ENCODE measurements around the gene ZNF565. TPM values are rescaled to one million over a fixed set of nuclear protein-coding genes. Genes with fewer than 3 reads are reported as not detected.

Gene ZNF565
- total RNA-seq, 2 donors from 2014 or later = 1.6 to 2.7 TPM

GRCh38 chr19:36225219-36225892 lies 10.9 kb upstream of the ZNF565 start:
- Histone ChIP-seq H3K4me1 (ENCODE audit: control insufficient read depth, insufficient read depth, low read length) (no peaks in the 10 kb centered on the region), H3K36me3 (ENCODE audit: control insufficient read depth, insufficient read depth, low read length) (peaks cover 89% of the 10 kb centered on the region), H3K9me3 (ENCODE audit: control insufficient read depth, low read length) (no peaks in the 10 kb centered on the region), H3K27me3 (ENCODE audit: control insufficient read depth, insufficient read depth, low read length, poor library complexity, severe bottlenecking) (no peaks in the 10 kb centered on the region), H3K4me3 (ENCODE audit: low read length) (no peak overlapping the region), H3K9ac (ENCODE audit: extremely low read depth, low read length, poor library complexity, severe bottlenecking) (no peak overlapping the region), H3K27ac (ENCODE audit: low read depth, low read length) (no peak overlapping the region)
- no peaks in the 10 kb centered on the region for H3K9me3 Mint-ChIP-seq
- peaks cover 59% of the 10 kb centered on the region for H3K36me3 Mint-ChIP-seq (ENCODE audit: low read depth)
- H3K27ac Mint-ChIP-seq = peak overlapping the region; percentile 49
- H3K27me3 Mint-ChIP-seq (ENCODE audit: insufficient read depth) = no peaks in the 10 kb centered on the region
- 88 to 93% methylated on average over 3 to 5 of the region's 5 CpGs for WGBS, 2 experiments (ENCODE audit: insufficient coverage in 1 of 2, insufficient read length in 1 of 2)
- no peak for DNase-seq
- TF ChIP-seq, protein P1, sequence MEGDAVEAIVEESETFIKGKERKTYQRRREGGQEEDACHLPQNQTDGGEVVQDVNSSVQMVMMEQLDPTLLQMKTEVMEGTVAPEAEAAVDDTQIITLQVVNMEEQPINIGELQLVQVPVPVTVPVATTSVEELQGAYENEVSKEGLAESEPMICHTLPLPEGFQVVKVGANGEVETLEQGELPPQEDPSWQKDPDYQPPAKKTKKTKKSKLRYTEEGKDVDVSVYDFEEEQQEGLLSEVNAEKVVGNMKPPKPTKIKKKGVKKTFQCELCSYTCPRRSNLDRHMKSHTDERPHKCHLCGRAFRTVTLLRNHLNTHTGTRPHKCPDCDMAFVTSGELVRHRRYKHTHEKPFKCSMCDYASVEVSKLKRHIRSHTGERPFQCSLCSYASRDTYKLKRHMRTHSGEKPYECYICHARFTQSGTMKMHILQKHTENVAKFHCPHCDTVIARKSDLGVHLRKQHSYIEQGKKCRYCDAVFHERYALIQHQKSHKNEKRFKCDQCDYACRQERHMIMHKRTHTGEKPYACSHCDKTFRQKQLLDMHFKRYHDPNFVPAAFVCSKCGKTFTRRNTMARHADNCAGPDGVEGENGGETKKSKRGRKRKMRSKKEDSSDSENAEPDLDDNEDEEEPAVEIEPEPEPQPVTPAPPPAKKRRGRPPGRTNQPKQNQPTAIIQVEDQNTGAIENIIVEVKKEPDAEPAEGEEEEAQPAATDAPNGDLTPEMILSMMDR (conservative IDR thresholded peaks at IDR 0.05) = no peak
- no peak overlapping the region for H3K4me3 Mint-ChIP-seq
- H3K4me1 Mint-ChIP-seq = peaks cover 10% of the 10 kb centered on the region

GRCh38 chr19:36222503-36222902 lies 8.0 kb upstream of the ZNF565 start:
- Mint-ChIP-seq H3K4me3 (no peak overlapping the region), H3K27me3 (ENCODE audit: insufficient read depth) (no peaks in the 10 kb centered on the region), H3K36me3 (ENCODE audit: low read depth) (peaks cover 60% of the 10 kb centered on the region), H3K4me1 (peaks cover 13% of the 10 kb centered on the region), H3K9me3 (no peaks in the 10 kb centered on the region), H3K27ac (no peak overlapping the region)
- Histone ChIP-seq H3K9ac (ENCODE audit: extremely low read depth, low read length, poor library complexity, severe bottlenecking) (no peak overlapping the region), H3K4me3 (ENCODE audit: low read length) (no peak overlapping the region), H3K27ac (ENCODE audit: low read depth, low read length) (no peak overlapping the region), H3K9me3 (ENCODE audit: control insufficient read depth, low read length) (no peaks in the 10 kb centered on the region), H3K27me3 (ENCODE audit: control insufficient read depth, insufficient read depth, low read length, poor library complexity, severe bottlenecking) (no peaks in the 10 kb centered on the region), H3K36me3 (ENCODE audit: control insufficient read depth, insufficient read depth, low read length) (peaks cover 77% of the 10 kb centered on the region), H3K4me1 (ENCODE audit: control insufficient read depth, insufficient read depth, low read length) (no peaks in the 10 kb centered on the region)
- 98% methylated on average over 4 of the region's 4 CpGs; no CpG with 5 or more reads in 1 of the 2 experiments for WGBS, 2 experiments (ENCODE audit: insufficient coverage in 1 of 2, insufficient read length in 1 of 2)
- TF ChIP-seq, protein P1 (conservative IDR thresholded peaks at IDR 0.05) = no peak
- DNase-seq = no peak

GRCh38 chr19:36221474-36221873 lies 7.0 kb upstream of the ZNF565 start:
- Histone ChIP-seq H3K4me1 (ENCODE audit: control insufficient read depth, insufficient read depth, low read length) (no peaks in the 10 kb centered on the region), H3K36me3 (ENCODE audit: control insufficient read depth, insufficient read depth, low read length) (peaks cover 76% of the 10 kb centered on the region), H3K4me3 (ENCODE audit: low read length) (no peak overlapping the region), H3K9me3 (ENCODE audit: control insufficient read depth, low read length) (no peaks in the 10 kb centered on the region), H3K9ac (ENCODE audit: extremely low read depth, low read length, poor library complexity, severe bottlenecking) (no peak overlapping the region), H3K27me3 (ENCODE audit: control insufficient read depth, insufficient read depth, low read length, poor library complexity, severe bottlenecking) (no peaks in the 10 kb centered on the region), H3K27ac (ENCODE audit: low read depth, low read length) (no peak overlapping the region)
- WGBS, 2 experiments (ENCODE audit: insufficient coverage in 1 of 2, insufficient read length in 1 of 2) = 96 to 100% methylated on average over 3 of the region's 4 CpGs
- TF ChIP-seq, protein P1 (conservative IDR thresholded peaks at IDR 0.05) = no peak
- no peak for DNase-seq
- Mint-ChIP-seq H3K27me3 (ENCODE audit: insufficient read depth) (no peaks in the 10 kb centered on the region), H3K4me1 (peaks cover 13% of the 10 kb centered on the region), H3K36me3 (ENCODE audit: low read depth) (peaks cover 66% of the 10 kb centered on the region), H3K9me3 (no peaks in the 10 kb centered on the region), H3K27ac (peak overlapping the region; percentile 49), H3K4me3 (no peak overlapping the region)
